HepG2 (cell line): Measurements from ENCODE around the gene ZSCAN23. TPM values are rescaled to one million over a fixed set of nuclear protein-coding genes. Genes with fewer than 3 reads are reported as not detected.

Experiments
- ATAC-seq: fragments of 200-7000 bp; cut with Tn5 transposase; 3 replicates; pipeline ENCODE4 v1.9.1; 2020; ENCODE audit warnings: mild to moderate bottlenecking, moderate library complexity
- BruUV-seq: library from RNA; stranded (reverse); fragments of 400-500 nt; replicated peaks from 2 replicates; lab custom pipeline; 2021; lab: Mats Ljungman, UMichigan
- CTCF ChIA-PET: fragments of 300-600 bp; formaldehyde crosslinking; extraction: SDS; loops from one replicate; lab custom pipeline; 2021; ENCODE audit warnings: low total read pairs, inconsistent platforms, low intra/inter-chr PET ratio; lab: Yijun Ruan, JAX
- POLR2A ChIA-PET: fragments of 350-600 bp; sonication (Branson Sonifier 250); formaldehyde crosslinking; loops from one replicate; lab custom pipeline; 2020; ENCODE audit warnings: antibody characterized with exemption, inconsistent platforms; lab: Yijun Ruan, JAX
- DNase-seq: peaks from one replicate; pipeline ENCODE4 v3.0.0-alpha.2; 2015; ENCODE audit warnings: low spot score
- FAIRE-seq: peaks from 3 replicates; lab custom pipeline; 2011; peaks lifted over from hg19 to GRCh38; lab: Jason Lieb, UNC
- H2AFZ ChIP-seq: one replicate; pipeline ENCODE4 v1.6.1; 2011; ENCODE audit warnings: low read length, inconsistent platforms
- H3K27ac ChIP-seq: fragments of 300-600 bp; 3 replicates; pipeline ENCODE4 v1.8.0; 2011; ENCODE audit warnings: mixed run types, mild to moderate bottlenecking, mixed read lengths, low read length, inconsistent platforms; ENCODE audit not compliant: insufficient read depth; ENCODE audit errors: extremely low read length
- H3K27me3 ChIP-seq, 2 experiments: fragments of 200-600 bp in 1 of 2; 2 replicates in 1 of 2; 3 replicates in 1 of 2; pipeline versions ENCODE4 v1.6.0 to v1.8.0; 2011; ENCODE audit warnings: low read length in 2 of 2, mild to moderate bottlenecking in 2 of 2, moderate library complexity in 2 of 2, inconsistent platforms in 1 of 2; ENCODE audit not compliant: insufficient read depth in 2 of 2, control insufficient read depth in 1 of 2
- H3K36me3 ChIP-seq, 2 experiments: fragments of 200-600 bp in 1 of 2; replicated peaks in 1 of 2; 2 replicates in 1 of 2; 3 replicates in 1 of 2; pipeline versions ENCODE4 v1.5.1 to v1.8.0; 2011; ENCODE audit warnings: low read length in 2 of 2, inconsistent platforms in 1 of 2; ENCODE audit not compliant: insufficient read depth in 2 of 2, control insufficient read depth in 1 of 2
- H3K4me1 ChIP-seq: 2 replicates; pipeline ENCODE4 v1.5.1; 2012; ENCODE audit warnings: low read length, inconsistent platforms; ENCODE audit not compliant: insufficient read depth
- H3K4me2 ChIP-seq: 2 replicates; pipeline ENCODE4 v1.6.0; 2011; ENCODE audit warnings: low read depth, low read length, inconsistent platforms
- H3K4me3 ChIP-seq, 3 experiments: fragments of 200-600 bp in 1 of 3; sonication (generic), shearing (Covaris generic) in 1 of 3; replicated peaks in 1 of 3; 2 replicates each; pipeline ENCODE4 v1.5.1; 2011 to 2016; ENCODE audit warnings: low read length in 3 of 3, inconsistent platforms in 2 of 3, low read depth in 2 of 3, mild to moderate bottlenecking in 2 of 3, control low read depth in 1 of 3, mixed read lengths in 1 of 3; ENCODE audit not compliant: insufficient read depth in 1 of 3
- H3K79me2 ChIP-seq: one replicate; pipeline ENCODE4 v1.6.1; 2011; ENCODE audit warnings: low read length, inconsistent platforms; ENCODE audit not compliant: insufficient read depth
- H3K9ac ChIP-seq: 2 replicates; pipeline ENCODE4 v1.6.0; 2011; ENCODE audit warnings: mild to moderate bottlenecking, low read depth, low read length, inconsistent platforms; ENCODE audit not compliant: insufficient read depth
- H3K9me3 ChIP-seq: 2 replicates; pipeline ENCODE4 v1.5.1; 2012; ENCODE audit warnings: mild to moderate bottlenecking, low read length
- H4K20me1 ChIP-seq: 2 replicates; pipeline ENCODE4 v1.6.0; 2011; ENCODE audit warnings: inconsistent platforms, mild to moderate bottlenecking, low read length, moderate library complexity; ENCODE audit not compliant: insufficient read depth
- FOXP1 ChIP-seq, 2 experiments: fragments of 450-650 bp in 1 of 2; IDR thresholded peaks; 2 replicates each; pipeline ENCODE4 v1.6.1; 2017 to 2018; ENCODE audit warnings: antibody characterized with exemption in 1 of 2
- MAFF ChIP-seq: IDR thresholded peaks from 2 replicates; pipeline ENCODE4 v1.6.1; 2011; ENCODE audit warnings: low read depth, low read length, improper control_type of control experiment
- MAFK ChIP-seq, 2 experiments: IDR thresholded peaks in 1 of 2; conservative IDR thresholded peaks in 1 of 2; 2 replicates each; pipeline ENCODE4 v1.6.1; 2011; ENCODE audit warnings: improper control_type of control experiment in 2 of 2, low read length in 2 of 2
- THAP8 ChIP-seq: sonication (generic); formaldehyde crosslinking; IDR thresholded peaks from 2 replicates; pipeline ENCODE4 v1.5.1; 2020; ENCODE audit warnings: missing genetic modification reagents, mild to moderate bottlenecking, borderline replicate concordance
- ZFP62 ChIP-seq: sonication (generic); formaldehyde crosslinking; IDR thresholded peaks from 2 replicates; pipeline ENCODE4 v1.4.0; 2020; ENCODE audit warnings: missing genetic modification reagents
- ZNF230 ChIP-seq: sonication (generic); formaldehyde crosslinking; IDR thresholded peaks from 2 replicates; pipeline ENCODE4 v1.4.0; 2020; ENCODE audit warnings: mild to moderate bottlenecking, missing genetic modification reagents
- ZNF282 ChIP-seq: fragments of 450-650 bp; IDR thresholded peaks from 2 replicates; pipeline ENCODE4 v1.6.1; 2018; ENCODE audit not compliant: partially characterized antibody
- WGBS: methylation state at CpG from one replicate; pipeline ENCODE4 v1.1.6; 2017; ENCODE audit warnings: low lambda C conversion rate; 5-methylcytosine and 5-hydroxymethylcytosine counted together
- in situ Hi-C: cut with HindIII; loops from 2 replicates; pipeline ENCODE4 v1.10.0; 2017; ENCODE audit warnings: low pct_unique_long_range_greater_than_20kb; ENCODE audit not compliant: extremely low pct_ligation_motif_present
- intact Hi-C: fragments of 100-400 bp; cut with micrococcal nuclease; formaldehyde crosslinking; loops from one replicate; pipeline ENCODE4 v1.10.0; 2022; ENCODE audit not compliant: unreplicated experiment
- polyA plus RNA-seq, 8 experiments: library from polyadenylated mRNA; depleted of rRNA in 3 of 8; stranded (reverse) in 7 of 8; unstranded in 1 of 8; fragments of >200 nt; fragmentation: Illumina TruSeq in 4 of 8; extraction: Trizol in 4 of 8; gene quantifications; 2 replicates each; pipeline versions ENCODE4 v1.2.1 to v1.2.3, GENCODE V29; 2011 to 2016; ENCODE audit warnings: low read depth in 4 of 8, missing spikeins in 1 of 8, mixed read lengths in 1 of 8; ENCODE audit not compliant: insufficient read depth in 1 of 8
- total RNA-seq, 5 experiments: library from RNA; depleted of rRNA; stranded (reverse); fragments of >200 nt; fragmentation: Illumina TruSeq; extraction: Trizol; gene quantifications; 2 replicates each; pipeline ENCODE4 v1.2.3, GENCODE V29; 2016; ENCODE audit warnings: low read depth in 1 of 5

ZSCAN23 gene
- total and polyA plus RNA-seq, 2 of the 13 experiments (the other 11 are each of a cell fraction or from before 2014, with no cell fraction given), result 0.29 to 1.2 TPM

GRCh38 chr6:28425944-28426541 is 17.2 kb downstream of the ZSCAN23 start:
- Histone ChIP-seq H3K79me2 (no peaks in the 10 kb centered on the region), H2AFZ (no peak overlapping the region), H3K36me3 (no peaks in the 10 kb centered on the region; a peak in 1 of 5 replicates), H4K20me1 (no peaks in the 10 kb centered on the region), H3K9me3 (no peaks in the 10 kb centered on the region), H3K4me2 (no peak overlapping the region), H3K4me1 (0 out of 2 replicates have a peak, but pooled peaks cover 4% of the 10 kb centered on the region), H3K27me3 (no peaks in the 10 kb centered on the region), H3K27ac (no peak overlapping the region), H3K4me3 (no peak overlapping the region), H3K9ac (no peak overlapping the region)
- TF ChIP-seq MAFK (conservative IDR thresholded peaks at IDR 0.05 in 1 of 2, IDR thresholded peaks at IDR 0.05 in 1 of 2; ENCODE audit: low read length in 2 of 2) (peak; percentile 51 to 52; a peak in 3 of 4 replicates), ZFP62 (CRISPR knock-in tag) (no peak), MAFF (peak; percentile 35; the same call in 1 of the 2 replicates), ZNF282 (no peak), THAP8 (CRISPR knock-in tag) (no peak), ZNF230 (no peak)
- ChIA-PET POLR2A (no interaction called here), CTCF (no interaction called here)
- in situ Hi-C loops (no loop called here), intact Hi-C loops (no loop called here)
- no TSS peak for BruUV-seq
- WGBS, result 53% methylated on average over 4 of the region's 4 CpGs
- FAIRE-seq, result no peak
- no peak for ATAC-seq
- no peak for DNase-seq

DNA sequence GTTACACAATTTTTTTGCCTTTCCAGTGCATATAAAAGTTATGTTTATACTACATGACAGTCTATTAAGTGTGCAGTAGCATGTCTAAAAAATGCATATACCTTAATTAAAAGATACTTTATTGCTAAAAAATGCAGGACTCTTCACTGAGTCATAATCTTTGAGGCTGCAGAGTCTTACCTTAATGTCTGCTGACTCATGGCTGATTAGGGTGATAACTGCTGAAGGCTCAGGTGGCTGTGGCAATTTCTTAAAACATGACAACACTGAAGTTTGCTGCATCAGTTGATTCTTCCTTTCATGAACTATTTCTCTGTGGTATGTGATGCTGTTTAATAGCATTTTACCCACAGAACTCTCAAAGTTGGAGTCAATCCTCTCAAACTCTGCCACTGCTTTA is 19.1 kb downstream of the ZSCAN23 start:
- Histone ChIP-seq H3K36me3 (no peaks in the 10 kb centered on the region), H3K27ac (no peak overlapping the region), H3K9me3 (no peaks in the 10 kb centered on the region)
- TF ChIP-seq FOXP1 (IDR thresholded peaks at IDR 0.05) (no peak), FOXP1 (CRISPR knock-in tag; IDR thresholded peaks at IDR 0.05) (no peak)
- TF ChIP-seq, all 625 proteins: peak for 0
- in situ Hi-C loops (no loop called here), intact Hi-C loops (no loop called here)
- CTCF ChIA-PET, result no interaction called here
- H3K4me3 ChIP-seq, result no peak overlapping the region
- POLR2A ChIA-PET, result no interaction called here
- H3K9ac ChIP-seq, result no peak overlapping the region
- H3K79me2 ChIP-seq, result no peaks in the 10 kb centered on the region
- no peak for DNase-seq
- H3K4me1 ChIP-seq, result 0 out of 2 replicates have a peak, but pooled peaks cover 4% of the 10 kb centered on the region
- H3K27me3 ChIP-seq, result no peaks in the 10 kb centered on the region
- BruUV-seq, result no TSS peak
- ATAC-seq, result no peak
- FAIRE-seq, result no peak
- H3K4me2 ChIP-seq, result no peak overlapping the region
- no peak overlapping the region for H2AFZ ChIP-seq
- H4K20me1 ChIP-seq, result no peaks in the 10 kb centered on the region
